Kidney epithelial cell (primary cell): Measurements from ENCODE around the gene CDH23. TPM values are rescaled to one million over a fixed set of nuclear protein-coding genes. Genes with fewer than 3 reads are reported as not detected.

Experiments
- DNase-seq: peaks from one replicate; pipeline ENCODE4 v3.0.0-alpha.2; 2010; ENCODE audit warnings: low read depth
- H3K27me3 ChIP-seq: 2 replicates; pipeline ENCODE4 v1.6.0; 2011; ENCODE audit warnings: low read length; ENCODE audit not compliant: control insufficient read depth, insufficient read depth
- H3K36me3 ChIP-seq: 2 replicates; pipeline ENCODE4 v1.5.1; 2011; ENCODE audit warnings: low read length; ENCODE audit not compliant: control insufficient read depth, insufficient read depth
- H3K4me3 ChIP-seq: 2 replicates; pipeline ENCODE4 v1.5.1; 2011; ENCODE audit warnings: low read depth, mild to moderate bottlenecking, control low read depth, low read length
- total RNA-seq: library from RNA; depleted of rRNA; stranded (reverse); fragments of >200 nt; gene quantifications from 2 replicates; pipeline ENCODE4 v1.2.3, GENCODE V29; 2015
- TF ChIP-seq, protein P1 (sequence below): IDR thresholded peaks from 2 replicates; pipeline ENCODE4 v1.5.1; 2011; ENCODE audit warnings: mild to moderate bottlenecking, moderate library complexity, low read length, control low read depth, inconsistent platforms; ENCODE audit not compliant: insufficient read depth, poor library complexity, severe bottlenecking

Gene CDH23
- total RNA-seq, 1 donor from 2014 or later = 0.04 TPM

DNA sequence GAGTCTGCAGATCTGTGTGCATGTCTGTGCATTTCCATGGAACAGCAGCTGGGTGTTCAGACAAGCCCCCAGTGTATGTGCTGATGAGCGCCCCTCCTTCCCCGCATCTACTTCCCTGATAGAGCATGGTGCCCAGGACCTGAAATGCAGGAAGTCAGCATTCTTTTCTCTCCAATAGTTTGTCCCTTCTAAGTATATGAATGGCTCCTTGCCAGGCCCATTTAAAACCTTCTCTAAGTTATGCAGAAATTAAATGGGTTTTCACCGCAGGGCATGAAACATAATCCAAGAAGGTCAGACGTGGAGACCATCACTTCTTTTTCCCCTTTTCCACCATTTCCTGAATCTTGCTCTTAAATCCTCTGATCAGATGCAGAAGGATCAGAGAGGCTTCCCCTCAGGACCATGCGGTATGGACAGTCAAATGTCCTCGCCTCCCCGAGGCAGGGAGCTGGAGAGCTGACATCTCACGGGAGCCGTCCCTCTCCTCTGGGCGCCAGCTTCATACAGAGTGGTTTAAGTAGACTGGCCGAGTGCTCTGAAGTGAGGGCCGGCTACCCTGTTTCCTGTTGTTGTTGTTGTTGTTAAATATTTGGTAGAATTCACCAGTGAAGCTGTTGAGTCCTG is 167.6 kb downstream of the CDH23 start:
- Histone ChIP-seq H3K27me3 (peaks cover 31% of the 10 kb centered on the region), H3K36me3 (no peaks in the 10 kb centered on the region), H3K4me3 (no peak overlapping the region)
- no peak for DNase-seq
- TF ChIP-seq, protein P1, sequence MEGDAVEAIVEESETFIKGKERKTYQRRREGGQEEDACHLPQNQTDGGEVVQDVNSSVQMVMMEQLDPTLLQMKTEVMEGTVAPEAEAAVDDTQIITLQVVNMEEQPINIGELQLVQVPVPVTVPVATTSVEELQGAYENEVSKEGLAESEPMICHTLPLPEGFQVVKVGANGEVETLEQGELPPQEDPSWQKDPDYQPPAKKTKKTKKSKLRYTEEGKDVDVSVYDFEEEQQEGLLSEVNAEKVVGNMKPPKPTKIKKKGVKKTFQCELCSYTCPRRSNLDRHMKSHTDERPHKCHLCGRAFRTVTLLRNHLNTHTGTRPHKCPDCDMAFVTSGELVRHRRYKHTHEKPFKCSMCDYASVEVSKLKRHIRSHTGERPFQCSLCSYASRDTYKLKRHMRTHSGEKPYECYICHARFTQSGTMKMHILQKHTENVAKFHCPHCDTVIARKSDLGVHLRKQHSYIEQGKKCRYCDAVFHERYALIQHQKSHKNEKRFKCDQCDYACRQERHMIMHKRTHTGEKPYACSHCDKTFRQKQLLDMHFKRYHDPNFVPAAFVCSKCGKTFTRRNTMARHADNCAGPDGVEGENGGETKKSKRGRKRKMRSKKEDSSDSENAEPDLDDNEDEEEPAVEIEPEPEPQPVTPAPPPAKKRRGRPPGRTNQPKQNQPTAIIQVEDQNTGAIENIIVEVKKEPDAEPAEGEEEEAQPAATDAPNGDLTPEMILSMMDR = no peak

DNA sequence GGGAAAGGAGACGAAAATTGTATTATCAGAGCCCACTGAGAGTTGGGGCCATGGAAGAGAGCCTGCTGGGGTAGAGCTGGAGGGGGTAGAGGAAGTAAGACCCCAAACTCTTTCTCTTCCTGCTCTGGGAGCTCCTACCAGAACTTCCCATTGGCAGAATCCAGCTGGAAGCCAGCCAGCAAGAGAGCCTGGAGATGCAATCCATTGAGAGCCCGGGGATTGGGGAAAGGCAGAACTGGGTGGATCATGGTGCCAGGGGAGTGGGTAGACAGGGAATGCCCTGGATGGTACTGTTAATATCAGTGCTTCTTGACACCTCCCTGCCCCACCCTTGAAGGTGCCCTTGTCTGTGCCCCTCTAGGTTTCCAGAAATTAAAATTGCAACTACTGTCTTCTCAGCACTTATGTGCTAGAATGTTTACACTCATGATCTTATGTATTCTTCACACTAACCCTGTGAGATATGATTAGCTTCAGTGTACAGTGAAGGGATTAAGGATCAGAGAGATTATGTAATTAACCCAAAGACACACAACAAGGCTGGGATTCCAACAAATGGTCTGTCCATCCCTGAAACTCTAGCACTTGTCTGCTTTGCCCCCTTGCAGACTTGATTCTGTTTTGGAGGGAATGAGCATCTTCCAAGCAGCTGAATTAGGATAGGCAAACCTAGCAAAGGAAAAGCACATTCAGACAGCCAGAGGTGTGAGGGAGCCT is 168.7 kb downstream of the CDH23 start:
- Histone ChIP-seq H3K4me3 (no peak overlapping the region), H3K27me3 (peaks cover 22% of the 10 kb centered on the region), H3K36me3 (no peaks in the 10 kb centered on the region)
- TF ChIP-seq, protein P1 = no peak
- DNase-seq = no peak

DNA sequence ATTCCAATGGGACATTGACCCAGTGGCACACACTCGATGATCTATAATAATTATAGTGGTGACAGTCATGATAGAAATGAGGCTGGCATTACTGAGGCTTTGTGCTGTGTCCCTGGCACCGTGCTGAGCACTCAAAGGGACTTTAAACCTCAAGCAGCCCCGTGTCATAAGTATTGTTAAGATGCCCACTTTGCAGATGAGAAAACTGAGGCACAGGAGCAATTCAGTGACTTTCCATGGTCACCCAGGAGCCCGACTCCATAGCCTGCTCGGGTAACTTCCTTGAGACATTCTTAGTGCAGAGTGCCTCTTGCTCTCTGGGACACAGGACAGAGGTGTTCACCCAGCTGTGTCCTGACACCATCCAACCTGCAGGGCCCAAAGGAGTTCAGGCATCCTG is 170.3 kb downstream of the CDH23 start:
- Histone ChIP-seq H3K4me3 (no peak overlapping the region), H3K27me3 (peaks cover 19% of the 10 kb centered on the region), H3K36me3 (no peaks in the 10 kb centered on the region)
- no peak for DNase-seq
- TF ChIP-seq, protein P1 = no peak

DNA sequence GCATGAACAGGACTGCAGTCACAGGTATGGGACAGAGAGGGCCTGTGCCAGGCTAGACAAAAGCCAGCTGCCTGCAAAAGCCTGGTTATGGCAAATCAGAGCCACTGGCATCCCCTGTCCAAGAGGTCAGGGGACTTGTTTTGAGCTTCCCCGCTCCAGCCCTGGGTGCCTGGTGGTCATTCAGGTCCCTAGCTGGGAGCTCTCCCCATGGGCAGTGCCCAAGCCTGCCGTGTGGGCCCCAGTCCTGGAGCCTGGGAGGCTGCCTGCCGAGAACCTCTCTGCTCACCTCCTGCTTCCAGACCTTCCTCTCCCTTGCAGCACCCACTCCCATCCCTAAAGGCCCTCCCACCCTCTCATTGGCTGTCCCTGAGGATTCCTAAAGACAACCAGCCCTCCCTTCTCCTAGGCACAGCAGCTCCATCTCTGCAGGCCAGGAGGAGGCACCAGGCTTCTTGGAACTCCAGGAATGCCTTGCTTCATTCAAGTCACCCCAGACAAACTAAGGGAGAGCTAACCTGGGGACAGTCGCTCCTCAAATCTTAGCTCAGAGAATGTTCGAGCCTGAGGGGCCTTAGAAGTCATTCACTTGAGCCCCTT is 172.3 kb downstream of the CDH23 start:
- no peak overlapping the region for H3K4me3 ChIP-seq
- no peak for DNase-seq
- H3K36me3 ChIP-seq = no peaks in the 10 kb centered on the region
- TF ChIP-seq, protein P1 = no peak
- H3K27me3 ChIP-seq = peaks cover 28% of the 10 kb centered on the region

DNA sequence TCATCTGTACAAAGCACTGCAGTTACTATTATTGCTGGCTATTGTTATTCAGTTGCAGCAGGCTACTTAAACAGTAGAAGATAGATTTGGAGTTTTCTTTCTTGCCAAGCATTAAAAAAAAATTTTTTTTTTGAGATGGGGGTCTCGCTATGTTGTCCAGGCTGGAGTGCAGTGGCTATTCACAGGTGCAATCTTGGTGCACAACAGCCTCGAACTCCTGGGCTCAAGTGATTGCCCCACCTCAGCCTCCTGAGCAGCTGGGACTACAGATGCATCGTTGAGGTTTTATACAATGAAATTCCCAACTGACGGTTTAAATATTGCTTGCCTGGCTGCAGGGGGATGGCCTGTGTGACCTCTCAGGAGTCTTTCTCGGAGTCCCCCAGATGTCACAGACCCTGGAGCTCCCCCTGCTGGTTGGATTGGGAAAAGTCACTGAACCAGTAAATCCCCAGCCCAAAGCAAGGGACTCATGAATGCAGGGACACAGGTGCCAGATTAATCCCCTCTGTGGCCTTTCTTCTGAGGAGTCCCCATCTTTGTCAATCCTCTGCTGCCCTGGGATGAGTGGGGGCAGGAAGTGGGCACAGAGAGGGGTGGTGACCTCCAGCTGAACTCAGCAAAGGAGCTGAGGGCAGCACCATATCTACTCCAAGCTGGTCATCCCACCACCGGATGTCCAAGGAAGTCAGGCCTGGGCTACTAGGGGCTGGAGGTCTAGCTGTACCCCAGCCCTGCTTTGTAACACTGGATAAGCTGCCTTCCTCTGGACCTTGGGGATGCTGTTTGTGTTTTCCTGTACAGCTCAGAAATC is 173.3 kb downstream of the CDH23 start:
- Histone ChIP-seq H3K4me3 (no peak overlapping the region), H3K36me3 (no peaks in the 10 kb centered on the region), H3K27me3 (peaks cover 32% of the 10 kb centered on the region)
- TF ChIP-seq, protein P1 = peak; percentile 84
- no peak for DNase-seq
